ENCODE measurements around the gene EHD3. TPM values are rescaled to one million over a fixed set of nuclear protein-coding genes. Genes with fewer than 3 reads are reported as not detected.

EHD3 gene
- total and polyA plus RNA-seq, 2 of the 4 experiments (the other 2 are of a cell fraction), result 29.1 to 39.8 TPM

GRCh38 chr2:31189141-31189540 lies 44.8 kb upstream of the EHD3 start:
- intact Hi-C loops (cut with micrococcal nuclease) (no loop called here), dilution Hi-C loops (cut with HindIII; ENCODE audit: low sequenced_read_pairs, unreplicated experiment) (no loop called here), in situ Hi-C loops (cut with MboI; ENCODE audit: low sequenced_read_pairs) (no loop called here)
- no peaks in the 10 kb centered on the region for H3K9me3 ChIP-seq (ENCODE audit: control insufficient read depth, insufficient read depth, low read length)
- no peak overlapping the region for H2AFZ ChIP-seq (replicated peaks; ENCODE audit: low read length, poor library complexity)
- H3K9me1 ChIP-seq (ENCODE audit: insufficient read depth, low read length), result no peaks in the 10 kb centered on the region
- no peak overlapping the region for H2BK5ac ChIP-seq (ENCODE audit: low read depth, low read length, poor library complexity, severe bottlenecking)
- H2AK9ac ChIP-seq (replicated peaks; ENCODE audit: low read depth, low read length, poor library complexity), result no peak overlapping the region
- no peak overlapping the region for H3K27ac ChIP-seq (ENCODE audit: insufficient read depth, low read length)
- WGBS, 2 experiments (ENCODE audit: extremely low coverage in 2 of 2, insufficient read length in 1 of 2), result no CpG with 5 or more reads among the region's 4 CpGs
- H2AK5ac ChIP-seq (ENCODE audit: low read depth, low read length), result no peak overlapping the region
- TF ChIP-seq POLR2A (IDR thresholded peaks at IDR 0.05; ENCODE audit: low read depth, low read length), result no peak
- no peak for TF ChIP-seq ELK1 (IDR thresholded peaks at IDR 0.05; ENCODE audit: borderline replicate concordance, low read depth, low read length)
- TF ChIP-seq RAD21 (IDR thresholded peaks at IDR 0.05; ENCODE audit: low read length), result no peak
- TF ChIP-seq CEBPB (IDR thresholded peaks at IDR 0.05; ENCODE audit: low read depth, low read length), result no peak
- no peak for TF ChIP-seq CHD1 (IDR thresholded peaks at IDR 0.05; ENCODE audit: low read depth, low read length)
- TF ChIP-seq MXI1 (IDR thresholded peaks at IDR 0.05; ENCODE audit: borderline replicate concordance, low read depth, low read length), result no peak
- TF ChIP-seq MAFK (IDR thresholded peaks at IDR 0.05; ENCODE audit: low read depth, low read length), result no peak
- no peak overlapping the region for H2BK20ac ChIP-seq (ENCODE audit: low read depth, low read length)
- no peaks in the 10 kb centered on the region for H4K20me1 ChIP-seq (ENCODE audit: insufficient read depth, low read length)
- H3K14ac ChIP-seq (replicated peaks; ENCODE audit: low read depth, low read length), result no peak overlapping the region
- no peak overlapping the region for H3K4me2 ChIP-seq (ENCODE audit: low read depth, low read length)
- no TSS peak for BruUV-seq (replicated peaks)
- no peak overlapping the region for H4K91ac ChIP-seq (ENCODE audit: insufficient read depth, low read depth, low read length)
- peaks cover 7% of the 10 kb centered on the region for H3K27me3 ChIP-seq (ENCODE audit: control insufficient read depth, insufficient read depth, low read length)
- no peak overlapping the region for H4K5ac ChIP-seq (ENCODE audit: low read depth, low read length)
- CTCF ChIA-PET, result no interaction called here
- POLR2A ChIA-PET (ENCODE audit: unreplicated experiment), result no interaction called here
- ATAC-seq (ENCODE audit: low read depth) (no peak), DNase-seq (no peak)
- no peak overlapping the region for H3K4ac ChIP-seq (ENCODE audit: low read depth, low read length)
- no peak overlapping the region for H2BK15ac ChIP-seq (ENCODE audit: low read depth, low read length)
- H2BK120ac ChIP-seq (ENCODE audit: low read depth, low read length), result no peak overlapping the region
- no peak overlapping the region for H3K56ac ChIP-seq (ENCODE audit: extremely low read depth, insufficient read depth, low read length)
- no peaks in the 10 kb centered on the region for H3K36me3 ChIP-seq (ENCODE audit: control insufficient read depth, insufficient read depth, low read length)
- H4K8ac ChIP-seq (ENCODE audit: low read depth in 2 of 2, low read length in 2 of 2), result no peak overlapping the region
- no peak overlapping the region for H3K9ac ChIP-seq (ENCODE audit: low read depth, low read length)
- H3K23ac ChIP-seq (ENCODE audit: low read depth, low read length), result no peak overlapping the region
- H3K4me3 ChIP-seq (ENCODE audit: insufficient read depth, low read depth, low read length), result no peak overlapping the region
- no peak overlapping the region for H3K18ac ChIP-seq (ENCODE audit: low read depth, low read length)
- H3K4me1 ChIP-seq (ENCODE audit: control insufficient read depth, insufficient read depth, low read length), result no peaks in the 10 kb centered on the region
- H3K79me1 ChIP-seq (ENCODE audit: low read depth in 1 of 2, low read length in 2 of 2), result no peaks in the 10 kb centered on the region
